Measurements from ENCODE around the gene PCBP3.
"Not testable (repeated sequence)": the region's sequence is repeated elsewhere in the genome, so short reads cannot be mapped to it uniquely, and the experiment has no call there.

The PCBP3 gene

GRCh38 chr21:45943630-45944540, 300.4 kb downstream of the PCBP3 start:
- DNase-seq (ENCODE audit: low read depth, low spot score), result no peak

- DNase-seq (ENCODE audit: low read depth, low spot score), result no peak
These were observed 301.1 kb downstream of the PCBP3 start for GRCh38 chr21:45944601-45945000.

GRCh38 chr21:45945066-45945867, 301.7 kb downstream of the PCBP3 start:
- DNase-seq (ENCODE audit: low read depth, low spot score), result no peak

- DNase-seq (ENCODE audit: low read depth, low spot score), result no peak
These were observed 302.3 kb downstream of the PCBP3 start for GRCh38 chr21:45945868-45946210.

GRCh38 chr21:45947296-45947695, 303.8 kb downstream of the PCBP3 start:
- no peak for DNase-seq (ENCODE audit: low read depth, low spot score)

- no peak for DNase-seq (ENCODE audit: low read depth, low spot score)
These were observed 304.3 kb downstream of the PCBP3 start for GRCh38 chr21:45947716-45948255.

GRCh38 chr21:45948576-45949141, 305.1 kb downstream of the PCBP3 start:
- DNase-seq (ENCODE audit: low read depth, low spot score), result no peak

- DNase-seq (ENCODE audit: low read depth, low spot score), result no peak
These were observed 306.6 kb downstream of the PCBP3 start for GRCh38 chr21:45949928-45950739.

- no peak for DNase-seq (ENCODE audit: low read depth, low spot score)
These were observed 307.4 kb downstream of the PCBP3 start for GRCh38 chr21:45950740-45951515.

GRCh38 chr21:45951676-45952075, 308.2 kb downstream of the PCBP3 start:
- no peak for DNase-seq (ENCODE audit: low read depth, low spot score)

- DNase-seq (ENCODE audit: low read depth, low spot score), result not testable (repeated sequence)
These were observed 309.0 kb downstream of the PCBP3 start for GRCh38 chr21:45952527-45952926.

- DNase-seq (ENCODE audit: low read depth, low spot score), result no peak
These were observed 309.4 kb downstream of the PCBP3 start for GRCh38 chr21:45952974-45953373.

- DNase-seq (ENCODE audit: low read depth, low spot score), result no peak
These were observed 310.7 kb downstream of the PCBP3 start for GRCh38 chr21:45954261-45954660.

GRCh38 chr21:45954921-45955320, 311.4 kb downstream of the PCBP3 start:
- no peak for DNase-seq (ENCODE audit: low read depth, low spot score)

- no peak for DNase-seq (ENCODE audit: low read depth, low spot score)
These were observed 314.0 kb downstream of the PCBP3 start for GRCh38 chr21:45957551-45957950.

GRCh38 chr21:45957981-45958600, 314.6 kb downstream of the PCBP3 start:
- no peak for DNase-seq (ENCODE audit: low read depth, low spot score)

GRCh38 chr21:45959182-45959581, 315.7 kb downstream of the PCBP3 start:
- DNase-seq (ENCODE audit: low read depth, low spot score), result no peak

- no peak for DNase-seq (ENCODE audit: low read depth, low spot score)
These were observed 316.4 kb downstream of the PCBP3 start for GRCh38 chr21:45959779-45960390.

- not testable (repeated sequence) for DNase-seq (ENCODE audit: low read depth, low spot score)
These were observed 317.9 kb downstream of the PCBP3 start for GRCh38 chr21:45961408-45961807.
